Measurements from ENCODE around the gene TOX3. TPM values are rescaled to one million over a fixed set of nuclear protein-coding genes. Genes with fewer than 3 reads are reported as not detected.
A peak's percentile ranks its signal among the peaks of the same experiment; 100 is the strongest.

TOX3 gene
- polyA plus RNA-seq, 2 of the 4 experiments (the other 2 are of a cell fraction) = 0.10 to 2.2 TPM

- TF ChIP-seq RAD21 (conservative IDR thresholded peaks at IDR 0.05 in 1 of 2, IDR thresholded peaks at IDR 0.05 in 1 of 2) (peak; percentile 22 to 50; a peak in 4 of 5 replicates), REST (IDR thresholded peaks at IDR 0.05) (no peak), ATOH8 (CRISPR knock-in tag; IDR thresholded peaks at IDR 0.05; ENCODE audit: low read depth) (no peak)
- 73% methylated on average over 4 of the region's 4 CpGs for WGBS (ENCODE audit: missing lambda C conversion rate)
- 0 out of 6 replicates have a peak, but pooled peaks of 1 of the 2 experiments have one; percentile 24 for ATAC-seq
- no peak for FAIRE-seq
- ChIA-PET CTCF (no interaction called here), POLR2A (no interaction called here)
- no peaks in the 10 kb centered on the region for H3K9me3 ChIP-seq
- H3K4me2 ChIP-seq = no peak overlapping the region
- H3K27ac ChIP-seq = no peak overlapping the region
- DNase-seq (ENCODE audit: low read depth in 1 of 2, low spot score in 1 of 2) = peak in 1 of 2 experiments; percentile 48
- peaks cover 20% of the 10 kb centered on the region for H3K4me1 ChIP-seq
- H3K4me3 ChIP-seq = no peak overlapping the region
These were observed 34.6 kb upstream of the TOX3 start for GRCh38 chr16:52581530-52581929.

- Histone ChIP-seq H3K4me2 (no peak overlapping the region), H3K27ac (no peak overlapping the region), H3K4me3 (no peak overlapping the region), H3K4me1 (peaks cover 20% of the 10 kb centered on the region), H3K9me3 (no peaks in the 10 kb centered on the region)
- WGBS (ENCODE audit: missing lambda C conversion rate) = 80% methylated on average over 3 of the region's 3 CpGs
- no peak for TF ChIP-seq CBX2 (IDR thresholded peaks at IDR 0.05; ENCODE audit: borderline replicate concordance, low read depth)
- no peak for TF ChIP-seq CBX8 (IDR thresholded peaks at IDR 0.05)
- no peak for TF ChIP-seq RFX5 (IDR thresholded peaks at IDR 0.05)
- no peak for TF ChIP-seq PHF8 (IDR thresholded peaks at IDR 0.05; ENCODE audit: borderline replicate concordance, low read depth)
- TF ChIP-seq CHD2 (IDR thresholded peaks at IDR 0.05; ENCODE audit: low read length, partially characterized antibody) = no peak
- TF ChIP-seq ZNF302 (CRISPR knock-in tag; IDR thresholded peaks at IDR 0.05) = no peak
- TF ChIP-seq RNF2 (IDR thresholded peaks at IDR 0.05; ENCODE audit: borderline replicate concordance, low read depth) = no peak
- no peak for TF ChIP-seq MAX (IDR thresholded peaks at IDR 0.05)
- TF ChIP-seq BCL3 (IDR thresholded peaks at IDR 0.05) = no peak
- no peak for TF ChIP-seq POLR2A (IDR thresholded peaks at IDR 0.05; ENCODE audit: low read length)
- no peak for TF ChIP-seq RCOR1 (IDR thresholded peaks at IDR 0.05; ENCODE audit: low read depth, low read length)
- no peak for TF ChIP-seq NFE2L2 (conservative IDR thresholded peaks at IDR 0.05; ENCODE audit: low read length)
- no peak for TF ChIP-seq FOSL2 (IDR thresholded peaks at IDR 0.05)
- TF ChIP-seq FOSL2 (CRISPR knock-in tag; IDR thresholded peaks at IDR 0.05) = no peak
- no peak for TF ChIP-seq ESRRA (IDR thresholded peaks at IDR 0.05; ENCODE audit: borderline replicate concordance, low read length)
- no peak for TF ChIP-seq FOXS1 (CRISPR knock-in tag; IDR thresholded peaks at IDR 0.05)
- no peak for TF ChIP-seq KDM5A (IDR thresholded peaks at IDR 0.05)
- no peak for TF ChIP-seq JUNB (IDR thresholded peaks at IDR 0.05)
- no peak for TF ChIP-seq MAZ (IDR thresholded peaks at IDR 0.05; ENCODE audit: borderline replicate concordance, low read depth, low read length)
- no peak for DNase-seq (ENCODE audit: low read depth in 1 of 2, low spot score in 1 of 2)
- ChIA-PET POLR2A (no interaction called here), CTCF (no interaction called here)
- no peak for FAIRE-seq
- ATAC-seq = no peak
These were observed 33.5 kb upstream of the TOX3 start for GRCh38 chr16:52580488-52580887.
